A549 (cell line): Measurements from ENCODE around the gene FGFR3.

Experiments used
- MAFK ChIP-seq: fragments of 450-650 bp; IDR thresholded peaks from 2 replicates; pipeline ENCODE4 v1.6.1; 2014; ENCODE audit not compliant: partially characterized antibody
- POLR2A ChIP-seq: IDR thresholded peaks from 2 replicates; pipeline ENCODE4 v1.6.1; 2012; ENCODE audit warnings: mild to moderate bottlenecking, low read length
- TF ChIP-seq, protein P1 (sequence below): fragments of >200 bp; sonication (Bioruptor Twin); formaldehyde crosslinking; IDR thresholded peaks from 3 replicates; pipeline ENCODE4 v1.5.1; 2016

DNA sequence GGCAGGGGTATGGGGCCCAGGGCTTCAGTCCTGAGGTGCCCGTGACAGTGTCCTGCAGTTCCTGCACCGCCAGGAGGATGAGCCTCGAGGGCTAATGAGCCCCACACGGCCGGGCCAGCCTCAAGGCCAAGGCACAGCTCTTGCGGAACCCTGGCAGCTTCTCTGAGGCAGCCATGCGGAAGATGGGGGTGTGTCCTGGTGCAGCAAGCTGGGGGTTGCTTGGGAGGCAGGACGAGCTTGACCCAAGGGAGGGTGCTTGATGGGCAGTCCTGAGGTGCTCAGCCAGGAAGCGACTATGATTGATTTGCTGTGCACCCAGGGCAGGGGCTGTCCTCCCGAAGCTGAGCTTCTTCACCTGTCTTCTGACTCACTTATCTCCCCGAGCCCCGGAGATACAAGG is 9.1 kb upstream of the FGFR3 start:
- no peak for TF ChIP-seq POLR2A
- TF ChIP-seq MAFK = no peak
- TF ChIP-seq, protein P1, sequence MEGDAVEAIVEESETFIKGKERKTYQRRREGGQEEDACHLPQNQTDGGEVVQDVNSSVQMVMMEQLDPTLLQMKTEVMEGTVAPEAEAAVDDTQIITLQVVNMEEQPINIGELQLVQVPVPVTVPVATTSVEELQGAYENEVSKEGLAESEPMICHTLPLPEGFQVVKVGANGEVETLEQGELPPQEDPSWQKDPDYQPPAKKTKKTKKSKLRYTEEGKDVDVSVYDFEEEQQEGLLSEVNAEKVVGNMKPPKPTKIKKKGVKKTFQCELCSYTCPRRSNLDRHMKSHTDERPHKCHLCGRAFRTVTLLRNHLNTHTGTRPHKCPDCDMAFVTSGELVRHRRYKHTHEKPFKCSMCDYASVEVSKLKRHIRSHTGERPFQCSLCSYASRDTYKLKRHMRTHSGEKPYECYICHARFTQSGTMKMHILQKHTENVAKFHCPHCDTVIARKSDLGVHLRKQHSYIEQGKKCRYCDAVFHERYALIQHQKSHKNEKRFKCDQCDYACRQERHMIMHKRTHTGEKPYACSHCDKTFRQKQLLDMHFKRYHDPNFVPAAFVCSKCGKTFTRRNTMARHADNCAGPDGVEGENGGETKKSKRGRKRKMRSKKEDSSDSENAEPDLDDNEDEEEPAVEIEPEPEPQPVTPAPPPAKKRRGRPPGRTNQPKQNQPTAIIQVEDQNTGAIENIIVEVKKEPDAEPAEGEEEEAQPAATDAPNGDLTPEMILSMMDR = no peak
